CD4-positive, alpha-beta memory T cell (primary cell): ENCODE data around the gene CWC27. TPM values are rescaled to one million over a fixed set of nuclear protein-coding genes. Genes with fewer than 3 reads are reported as not detected.
"Not testable (repeated sequence)": the region's sequence is repeated elsewhere in the genome, so short reads cannot be mapped to it uniquely, and the experiment has no call there.

ENCODE experiments used
- CTCF ChIA-PET: fragments of 350-600 bp; sonication (Branson Sonifier 250); formaldehyde crosslinking; loops from one replicate; lab custom pipeline; 2021; ENCODE audit warnings: inconsistent platforms; ENCODE audit not compliant: partially characterized antibody; lab: Charles Lee
- POLR2A ChIA-PET: fragments of 350-600 bp; sonication (Branson Sonifier 250); formaldehyde crosslinking; loops from one replicate; lab custom pipeline; 2021; ENCODE audit not compliant: partially characterized antibody; lab: Charles Lee
- DNase-seq, 5 donors: peaks; one replicate each; pipeline versions ENCODE4 v3.0.0 to v3.0.0-alpha.2; 2020 to 2022; ENCODE audit warnings: mixed read lengths in 1 of 5
- H3K27ac ChIP-seq: one replicate; pipeline ENCODE4 v1.7.0; 2013; ENCODE audit warnings: low read depth, low read length
- H3K27me3 ChIP-seq: 2 replicates; pipeline ENCODE4 v1.7.0; 2013; ENCODE audit warnings: mild to moderate bottlenecking, low read length, moderate library complexity; ENCODE audit not compliant: insufficient read depth
- H3K36me3 ChIP-seq: 2 replicates; pipeline ENCODE4 v1.7.0; 2013; ENCODE audit warnings: mild to moderate bottlenecking, low read length, moderate library complexity; ENCODE audit not compliant: insufficient read depth
- H3K4me1 ChIP-seq: 2 replicates; pipeline ENCODE4 v1.7.0; 2013; ENCODE audit warnings: mild to moderate bottlenecking, low read length, moderate library complexity; ENCODE audit not compliant: insufficient read depth
- H3K4me3 ChIP-seq, 2 donors: one replicate each; pipeline ENCODE4 v1.7.0; 2013; ENCODE audit warnings: low read length in 2 of 2, mild to moderate bottlenecking in 1 of 2
- H3K9me3 ChIP-seq, 2 donors: one replicate each; pipeline ENCODE4 v1.7.0; 2013; ENCODE audit warnings: low read length in 2 of 2, control low read depth in 1 of 2; ENCODE audit not compliant: control insufficient read depth in 1 of 2
- H3K27ac Mint-ChIP-seq, 7 donors: one replicate each; pipeline ENCODE4 v1.8.0; 2020 to 2021; ENCODE audit warnings: mixed read lengths in 7 of 7, mild to moderate bottlenecking in 6 of 7, inconsistent platforms in 3 of 7, moderate library complexity in 3 of 7
- H3K27me3 Mint-ChIP-seq, 2 donors: one replicate each; pipeline ENCODE4 v1.8.0; 2020 to 2021; ENCODE audit warnings: mixed read lengths in 2 of 2
- H3K36me3 Mint-ChIP-seq, 2 donors: one replicate each; pipeline ENCODE4 v1.8.0; 2020 to 2021; ENCODE audit warnings: mixed read lengths in 2 of 2, inconsistent platforms in 1 of 2, mild to moderate bottlenecking in 1 of 2
- H3K4me1 Mint-ChIP-seq, 4 donors: one replicate each; pipeline ENCODE4 v1.8.0; 2020 to 2021; ENCODE audit warnings: mixed read lengths in 4 of 4, mild to moderate bottlenecking in 1 of 4
- H3K4me3 Mint-ChIP-seq, 8 donors: one replicate each; pipeline ENCODE4 v1.8.0; 2020 to 2021; ENCODE audit warnings: mixed read lengths in 8 of 8, mild to moderate bottlenecking in 7 of 8, moderate library complexity in 6 of 8, inconsistent platforms in 3 of 8
- H3K9me3 Mint-ChIP-seq, 8 donors: one replicate each; pipeline ENCODE4 v1.8.0; 2020 to 2021; ENCODE audit warnings: mixed read lengths in 8 of 8, mild to moderate bottlenecking in 5 of 8, inconsistent platforms in 3 of 8, moderate library complexity in 1 of 8
- intact Hi-C: fragments of 100-400 bp; cut with micrococcal nuclease; formaldehyde crosslinking; loops from one replicate; pipeline ENCODE4 v1.15.1; 2023
- polyA plus RNA-seq, 2 donors: library from polyadenylated mRNA; unstranded; fragments of 300-500 nt; fragmentation: Illumina TruSeq; gene quantifications; one replicate each; pipeline ENCODE4 v1.2.3, GENCODE V29; 2021
- total RNA-seq, 2 experiments: library from RNA; stranded (reverse); gene quantifications; one replicate each; pipeline ENCODE4 v1.2.3, GENCODE V29; 2021

The CWC27 gene
- total and polyA plus RNA-seq, 4 experiments from 2014 or later: 16.8 to 37.7 (median 22.9) TPM

GRCh38 chr5:64900618-64901017, 131.9 kb downstream of the CWC27 start:
- Mint-ChIP-seq H3K36me3 (peaks cover 54 to 62% of the 10 kb centered on the region in 2 donors), H3K4me3 (no peak overlapping the region), H3K27ac (no peak overlapping the region), H3K27me3 (no peaks in the 10 kb centered on the region), H3K4me1 (no peaks in the 10 kb centered on the region), H3K9me3 (peaks cover 0 to 19% (median 11%) of the 10 kb centered on the region in 8 donors)
- H3K4me3 ChIP-seq: no peak overlapping the region
- intact Hi-C loops: no loop called here
- H3K27ac ChIP-seq: no peak overlapping the region
- no peaks in the 10 kb centered on the region for H3K27me3 ChIP-seq
- ChIA-PET CTCF (interaction anchor here (1.1 kb wide), 1 partner anchor 14 kb away, joined by 3 read pairs; no protein-coding TSS in a partner anchor), POLR2A (interaction anchor here (0.7 kb wide), 1 partner anchor 152 kb away, joined by 3 read pairs; no protein-coding TSS in a partner anchor)
- H3K36me3 ChIP-seq: no peaks in the 10 kb centered on the region
- H3K4me1 ChIP-seq: no peaks in the 10 kb centered on the region
- no peak for DNase-seq
- H3K9me3 ChIP-seq: no peaks in the 10 kb centered on the region

GRCh38 chr5:64907399-64907798, 138.7 kb downstream of the CWC27 start:
- DNase-seq, POLR2A ChIA-PET, CTCF ChIA-PET, H3K4me1 ChIP-seq, H3K9me3 ChIP-seq, H3K4me3 Mint-ChIP-seq, H3K4me1 Mint-ChIP-seq, intact Hi-C loops, H3K27ac ChIP-seq, H3K27me3 ChIP-seq, H3K27me3 Mint-ChIP-seq, H3K4me3 ChIP-seq, H3K27ac Mint-ChIP-seq, H3K36me3 ChIP-seq: not testable (repeated sequence)
- Mint-ChIP-seq H3K9me3 (peaks cover 0 to 28% (median 13%) of the 10 kb centered on the region in 8 donors), H3K36me3 (peaks cover 54 to 76% of the 10 kb centered on the region in 2 donors)

- H3K4me3 Mint-ChIP-seq: no peak overlapping the region
- intact Hi-C loops: no loop called here
- peaks cover 0 to 2% (median 0%) of the 10 kb centered on the region in 4 donors for H3K4me1 Mint-ChIP-seq
- no peak overlapping the region for H3K4me3 ChIP-seq
- no peak overlapping the region for H3K27ac ChIP-seq
- CTCF ChIA-PET: no interaction called here
- no peaks in the 10 kb centered on the region for H3K4me1 ChIP-seq
- no peaks in the 10 kb centered on the region for H3K36me3 ChIP-seq
- H3K27me3 ChIP-seq: no peaks in the 10 kb centered on the region
- DNase-seq: no peak
- H3K9me3 ChIP-seq: no peaks in the 10 kb centered on the region
- POLR2A ChIA-PET: no interaction called here
- H3K9me3 Mint-ChIP-seq: peaks cover 0 to 20% (median 16%) of the 10 kb centered on the region in 8 donors
- H3K36me3 Mint-ChIP-seq: peaks cover 35 to 72% of the 10 kb centered on the region in 2 donors
- no peak overlapping the region for H3K27ac Mint-ChIP-seq
- no peaks in the 10 kb centered on the region for H3K27me3 Mint-ChIP-seq
Measured at GRCh38 chr5:64914396-64914795, 145.7 kb downstream of the CWC27 start.

DNA sequence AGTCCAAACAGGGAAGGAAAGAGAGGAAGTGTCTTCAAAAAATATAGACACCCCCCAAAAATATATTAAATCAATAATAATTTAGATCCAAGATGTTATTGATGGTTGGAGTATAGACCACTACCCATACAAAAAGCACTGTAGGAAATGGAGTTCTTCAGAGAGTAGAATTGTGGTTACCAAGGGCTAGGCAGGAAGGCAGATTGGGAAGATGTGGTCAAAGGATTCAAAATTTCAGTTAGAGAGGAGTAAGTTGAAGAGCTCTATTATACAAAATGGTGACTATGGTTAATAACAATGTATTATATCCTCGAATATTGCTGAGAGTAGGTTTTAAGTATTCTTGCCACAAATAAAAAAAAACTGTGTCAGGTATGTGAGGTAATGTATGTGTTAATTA, 149.4 kb downstream of the CWC27 start:
- Mint-ChIP-seq H3K36me3 (peaks cover 58 to 83% of the 10 kb centered on the region in 2 donors), H3K27me3 (no peaks in the 10 kb centered on the region)

DNA sequence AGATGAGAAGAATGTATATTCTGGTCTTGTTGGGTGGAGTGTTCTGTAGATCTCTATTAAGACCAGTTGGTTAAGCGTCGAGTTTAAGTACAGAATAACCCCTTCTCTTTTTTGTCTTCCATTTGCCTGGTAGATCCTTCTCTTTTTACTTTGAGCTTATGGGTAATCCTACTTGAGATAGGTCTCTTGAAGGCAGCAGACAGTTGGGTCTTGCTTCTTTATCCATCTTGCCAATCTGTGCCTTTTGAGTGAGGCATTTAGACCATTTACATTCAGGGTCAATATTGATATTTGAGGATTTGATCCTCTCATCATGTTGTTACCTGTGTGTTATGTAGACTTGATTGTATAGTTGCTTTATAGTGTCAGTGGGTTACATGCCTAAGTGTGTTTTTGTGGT, 152.7 kb downstream of the CWC27 start:
- no peaks in the 10 kb centered on the region for H3K4me1 ChIP-seq
- H3K4me1 Mint-ChIP-seq: peaks cover 0 to 2% (median under 1%) of the 10 kb centered on the region in 4 donors
- no peaks in the 10 kb centered on the region for H3K27me3 Mint-ChIP-seq
- CTCF ChIA-PET: no interaction called here
- H3K27ac Mint-ChIP-seq: no peak overlapping the region
- peaks cover 0 to 10% of the 10 kb centered on the region in 2 donors for H3K9me3 ChIP-seq
- H3K27ac ChIP-seq: no peak overlapping the region
- no peak overlapping the region for H3K4me3 ChIP-seq
- intact Hi-C loops: no loop called here
- peaks cover 5 to 47% (median 35%) of the 10 kb centered on the region in 8 donors for H3K9me3 Mint-ChIP-seq
- no peak overlapping the region for H3K4me3 Mint-ChIP-seq
- H3K36me3 ChIP-seq: no peaks in the 10 kb centered on the region
- POLR2A ChIA-PET: no interaction called here
- H3K27me3 ChIP-seq: no peaks in the 10 kb centered on the region
- H3K36me3 Mint-ChIP-seq: peaks cover 66 to 76% of the 10 kb centered on the region in 2 donors
- no peak for DNase-seq

More for the DNA sequence above, 149.4 kb downstream of the CWC27 start:
- intact Hi-C loops: no loop called here
- Histone ChIP-seq H3K4me3 (no peak overlapping the region), H3K36me3 (no peaks in the 10 kb centered on the region), H3K27me3 (no peaks in the 10 kb centered on the region), H3K4me1 (no peaks in the 10 kb centered on the region), H3K27ac (no peak overlapping the region), H3K9me3 (peaks cover 0 to 10% of the 10 kb centered on the region in 2 donors)
- no peak for DNase-seq
- ChIA-PET POLR2A (no interaction called here), CTCF (no interaction called here)
- H3K4me3 Mint-ChIP-seq: no peak overlapping the region
- H3K9me3 Mint-ChIP-seq: peaks cover 5 to 47% (median 36%) of the 10 kb centered on the region in 8 donors
- peaks cover 0 to 2% (median under 1%) of the 10 kb centered on the region in 4 donors for H3K4me1 Mint-ChIP-seq
- no peak overlapping the region for H3K27ac Mint-ChIP-seq

- no peaks in the 10 kb centered on the region for H3K27me3 ChIP-seq
- H3K36me3 Mint-ChIP-seq: peaks cover 56 to 66% of the 10 kb centered on the region in 2 donors
- peaks cover 0 to 10% of the 10 kb centered on the region in 2 donors for H3K9me3 ChIP-seq
- H3K27ac Mint-ChIP-seq: no peak overlapping the region
- H3K4me3 Mint-ChIP-seq: no peak overlapping the region
- peaks cover 5 to 35% (median 29%) of the 10 kb centered on the region in 8 donors for H3K9me3 Mint-ChIP-seq
- no peaks in the 10 kb centered on the region for H3K36me3 ChIP-seq
- ChIA-PET CTCF (no interaction called here), POLR2A (no interaction called here)
- no peak for DNase-seq
- no peak overlapping the region for H3K27ac ChIP-seq
- H3K27me3 Mint-ChIP-seq: no peaks in the 10 kb centered on the region
- no peak overlapping the region for H3K4me3 ChIP-seq
- intact Hi-C loops: no loop called here
- peaks cover 0 to 5% (median 4%) of the 10 kb centered on the region in 4 donors for H3K4me1 Mint-ChIP-seq
- no peaks in the 10 kb centered on the region for H3K4me1 ChIP-seq
Measured at GRCh38 chr5:64923151-64923685, 154.5 kb downstream of the CWC27 start.

GRCh38 chr5:64925123-64925522, 156.4 kb downstream of the CWC27 start:
- no peaks in the 10 kb centered on the region for H3K4me1 ChIP-seq
- CTCF ChIA-PET: no interaction called here
- H3K36me3 Mint-ChIP-seq: peaks cover 54 to 69% of the 10 kb centered on the region in 2 donors
- H3K4me1 Mint-ChIP-seq: peaks cover 0 to 5% (median 4%) of the 10 kb centered on the region in 4 donors
- no peak overlapping the region for H3K4me3 Mint-ChIP-seq
- peaks cover 5 to 23% (median 20%) of the 10 kb centered on the region in 8 donors for H3K9me3 Mint-ChIP-seq
- intact Hi-C loops: no loop called here
- no peak overlapping the region for H3K4me3 ChIP-seq
- DNase-seq: no peak
- H3K27ac ChIP-seq: no peak overlapping the region
- no peaks in the 10 kb centered on the region for H3K36me3 ChIP-seq
- H3K27me3 ChIP-seq: no peaks in the 10 kb centered on the region
- H3K9me3 ChIP-seq: peaks cover 0 to 10% of the 10 kb centered on the region in 2 donors
- H3K27ac Mint-ChIP-seq: no peak overlapping the region
- no peaks in the 10 kb centered on the region for H3K27me3 Mint-ChIP-seq
- POLR2A ChIA-PET: no interaction called here
